Germinal center (tissue), 1 donor: ENCODE measurements around the gene ACBD6.
A peak's percentile ranks its signal among the peaks of the same experiment; 100 is the strongest.
"Not testable (repeated sequence)": the region's sequence is repeated elsewhere in the genome, so short reads cannot be mapped to it uniquely, and the experiment has no call there.

Experiments
- DNase-seq: peaks from one replicate; pipeline ENCODE4 v3.0.0; 2012; ENCODE audit warnings: mixed read lengths, low spot score

ACBD6 gene

GRCh38 chr1:180489313-180489712 is 13.1 kb downstream of the ACBD6 start:
- no peak for DNase-seq

GRCh38 chr1:180488661-180489060 is 13.7 kb downstream of the ACBD6 start:
- no peak for DNase-seq

GRCh38 chr1:180486092-180486491 is 16.3 kb downstream of the ACBD6 start:
- no peak for DNase-seq

- DNase-seq, result no peak
Measured at GRCh38 chr1:180484490-180484889, 17.9 kb downstream of the ACBD6 start.

- DNase-seq, result peak; percentile 32
Measured at GRCh38 chr1:180482425-180483275, 19.7 kb downstream of the ACBD6 start.

GRCh38 chr1:180470031-180470430 is 32.3 kb downstream of the ACBD6 start:
- no peak for DNase-seq

GRCh38 chr1:180468311-180468710 is 34.1 kb downstream of the ACBD6 start:
- no peak for DNase-seq

- DNase-seq, result no peak
Measured at GRCh38 chr1:180462102-180462501, 40.3 kb downstream of the ACBD6 start.

GRCh38 chr1:180461682-180462081 is 40.7 kb downstream of the ACBD6 start:
- not testable (repeated sequence) for DNase-seq

- no peak for DNase-seq
Measured at GRCh38 chr1:180458807-180459206, 43.6 kb downstream of the ACBD6 start.

GRCh38 chr1:180456191-180456590 is 46.2 kb downstream of the ACBD6 start:
- no peak for DNase-seq

GRCh38 chr1:180451504-180451903 is 50.9 kb downstream of the ACBD6 start:
- no peak for DNase-seq

GRCh38 chr1:180444522-180444921 is 57.9 kb downstream of the ACBD6 start:
- no peak for DNase-seq

GRCh38 chr1:180440335-180440734 is 62.0 kb downstream of the ACBD6 start:
- no peak for DNase-seq

GRCh38 chr1:180435566-180435965 is 66.8 kb downstream of the ACBD6 start:
- DNase-seq, result no peak

GRCh38 chr1:180433873-180434272 is 68.5 kb downstream of the ACBD6 start:
- no peak for DNase-seq

- no peak for DNase-seq
Measured at GRCh38 chr1:180431683-180432082, 70.7 kb downstream of the ACBD6 start.

- no peak for DNase-seq
Measured at GRCh38 chr1:180428782-180429695, 73.3 kb downstream of the ACBD6 start.

- no peak for DNase-seq
Measured at GRCh38 chr1:180425952-180426351, 76.4 kb downstream of the ACBD6 start.

- no peak for DNase-seq
Measured at GRCh38 chr1:180424848-180425457, 77.4 kb downstream of the ACBD6 start.

- no peak for DNase-seq
Measured at GRCh38 chr1:180421614-180422013, 80.8 kb downstream of the ACBD6 start.

GRCh38 chr1:180421145-180421544 is 81.2 kb downstream of the ACBD6 start:
- DNase-seq, result not testable (repeated sequence)
